CMK (cell line): ENCODE data around the gene TEX12.
"Not testable (repeated sequence)": the region's sequence is repeated elsewhere in the genome, so short reads cannot be mapped to it uniquely, and the experiment has no call there.

Source experiments
- DNase-seq: peaks from one replicate; pipeline ENCODE4 v3.0.0-alpha.2; 2010; ENCODE audit warnings: low read depth

TEX12 gene

GRCh38 chr11:112165049-112165448, 2.1 kb upstream of the TEX12 start:
- DNase-seq = no peak

- no peak for DNase-seq
Observed at GRCh38 chr11:112166562-112166961, 610 bp upstream of the TEX12 start.

GRCh38 chr11:112172362-112172994, 5.3 kb downstream of the TEX12 start:
- no peak for DNase-seq

GRCh38 chr11:112173152-112173551, 6.0 kb downstream of the TEX12 start:
- DNase-seq = no peak

- no peak for DNase-seq
Observed at GRCh38 chr11:112174789-112175598, 7.8 kb downstream of the TEX12 start, which contains the start of gene BCO2. TSS of gene BCO2 (plus strand) at chr11:112175512. CDS start at chr11:112175602, 90 bp downstream.

GRCh38 chr11:112175599-112175952, 8.4 kb downstream of the TEX12 start:
- DNase-seq = no peak

DNA sequence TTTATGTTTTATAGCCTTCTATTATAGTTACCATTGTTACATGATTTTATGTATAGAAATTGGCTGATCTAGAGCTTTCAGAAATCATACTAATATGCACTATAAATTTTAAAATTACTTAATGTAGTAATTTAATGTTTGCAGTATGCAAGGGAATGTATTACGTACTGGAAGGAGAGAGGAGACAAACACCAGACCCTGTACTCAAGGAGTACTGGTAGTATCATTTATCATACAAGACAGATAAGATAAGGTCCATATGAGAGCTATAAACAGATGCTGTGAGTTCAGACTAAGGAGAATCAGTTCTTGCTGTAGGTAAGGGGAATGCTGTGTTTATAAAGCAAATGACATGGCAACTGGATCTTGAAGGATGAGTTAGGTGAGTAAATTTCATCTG, 8.9 kb downstream of the TEX12 start:
- no peak for DNase-seq

DNA sequence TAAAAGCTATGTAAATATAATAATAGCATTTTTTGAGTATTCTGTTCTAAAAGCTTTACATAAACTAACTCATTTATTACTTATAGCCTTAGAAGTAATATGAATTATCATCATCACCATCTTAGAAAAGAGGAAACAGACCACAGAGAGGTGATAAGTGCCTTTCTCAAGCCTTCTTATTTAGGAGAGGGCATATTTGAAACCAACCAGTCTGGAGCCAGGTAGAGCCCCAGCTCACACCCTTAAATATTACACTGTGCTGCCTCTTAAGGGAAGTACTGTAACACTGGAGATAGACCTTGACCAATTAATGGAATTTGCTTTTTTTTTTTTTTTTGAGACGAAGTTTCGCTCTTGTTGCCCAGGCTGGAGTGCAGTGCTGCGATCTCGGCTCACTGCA, 10.4 kb downstream of the TEX12 start:
- DNase-seq = no peak

DNA sequence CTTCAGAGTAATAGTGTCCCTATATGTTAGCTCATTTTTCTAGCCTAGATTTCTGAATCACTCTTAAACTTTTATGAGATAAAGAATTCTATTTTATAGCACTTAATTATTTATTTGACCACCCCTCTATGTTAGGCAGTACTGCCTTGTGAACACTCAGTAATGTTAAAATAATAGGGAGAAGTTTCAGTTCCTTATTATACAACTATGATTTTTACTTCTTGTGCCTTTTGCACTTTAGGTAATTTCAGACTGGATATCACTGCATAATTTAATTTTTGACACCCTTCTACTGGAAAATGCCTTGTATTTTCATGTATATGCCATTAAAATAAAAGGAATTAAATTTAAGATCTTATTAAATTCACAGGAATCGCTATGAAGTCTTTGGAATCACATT, 11.3 kb downstream of the TEX12 start:
- no peak for DNase-seq

DNA sequence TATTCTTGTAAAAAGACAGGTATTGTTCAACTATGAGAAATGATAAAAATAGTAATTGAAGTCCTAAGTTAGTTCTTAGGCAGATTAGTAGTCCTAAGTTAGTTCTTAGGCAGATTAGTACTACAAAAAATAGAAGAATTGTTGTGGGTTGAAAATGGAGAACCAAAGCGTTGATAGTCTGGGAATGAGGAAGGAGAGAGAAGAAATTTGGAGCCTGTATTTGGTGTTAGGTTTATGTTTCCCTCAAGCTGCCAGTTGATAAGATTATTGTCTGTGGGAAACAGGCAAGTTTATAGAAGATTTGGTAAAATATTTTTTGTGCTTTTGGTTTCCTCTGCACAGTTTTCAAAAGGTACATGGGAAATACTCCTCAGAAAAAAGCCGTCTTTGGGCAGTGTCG, 11.8 kb downstream of the TEX12 start:
- no peak for DNase-seq

GRCh38 chr11:112179601-112180000, 12.4 kb downstream of the TEX12 start:
- DNase-seq = no peak

GRCh38 chr11:112182867-112183266, 15.7 kb downstream of the TEX12 start:
- DNase-seq = no peak

DNA sequence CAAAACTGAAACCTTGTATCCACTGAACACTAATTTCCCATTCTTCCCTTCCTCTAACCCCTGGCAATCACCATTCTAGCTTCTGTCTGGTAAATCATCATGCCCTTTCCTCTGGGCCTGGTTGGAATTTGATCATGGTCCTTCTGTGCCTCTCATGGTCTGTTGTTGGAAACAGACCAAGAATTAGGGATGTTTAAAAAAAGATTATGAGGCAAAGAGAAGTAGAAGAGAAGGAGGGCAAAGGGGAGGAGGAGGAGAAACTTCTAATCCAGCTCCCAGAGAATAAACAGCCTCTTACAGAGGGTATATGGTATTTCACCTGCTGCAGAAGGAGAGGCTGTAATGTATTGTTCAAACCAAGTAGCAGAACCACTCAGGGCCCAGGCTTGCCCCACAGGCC, 18.7 kb downstream of the TEX12 start:
- no peak for DNase-seq

DNA sequence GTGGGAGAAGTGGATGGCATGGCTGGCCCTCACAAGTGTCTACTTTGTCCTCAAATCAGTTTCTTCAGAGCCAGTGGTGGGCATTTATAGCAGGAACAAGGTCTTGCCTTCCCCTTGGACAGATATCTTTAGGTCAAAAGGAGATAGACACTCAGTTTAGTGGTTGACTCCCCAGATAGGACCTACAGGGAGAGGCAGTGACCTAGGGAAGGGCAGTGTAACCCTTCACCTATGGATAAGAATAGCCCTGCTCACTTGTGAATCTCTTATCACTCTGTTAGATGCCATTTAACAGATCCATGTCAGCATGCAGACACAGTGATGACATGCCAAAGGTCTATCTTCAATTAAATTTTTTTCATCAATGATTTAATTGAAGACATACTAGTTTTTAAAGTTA, 19.1 kb downstream of the TEX12 start:
- DNase-seq = no peak

GRCh38 chr11:112195113-112195512, 27.9 kb downstream of the TEX12 start:
- DNase-seq = not testable (repeated sequence)

GRCh38 chr11:112195951-112196351, 28.8 kb downstream of the TEX12 start:
- no peak for DNase-seq

- DNase-seq = no peak
Observed at GRCh38 chr11:112196519-112197087, 29.4 kb downstream of the TEX12 start.

GRCh38 chr11:112199101-112199500, 31.9 kb downstream of the TEX12 start:
- DNase-seq = not testable (repeated sequence)

DNA sequence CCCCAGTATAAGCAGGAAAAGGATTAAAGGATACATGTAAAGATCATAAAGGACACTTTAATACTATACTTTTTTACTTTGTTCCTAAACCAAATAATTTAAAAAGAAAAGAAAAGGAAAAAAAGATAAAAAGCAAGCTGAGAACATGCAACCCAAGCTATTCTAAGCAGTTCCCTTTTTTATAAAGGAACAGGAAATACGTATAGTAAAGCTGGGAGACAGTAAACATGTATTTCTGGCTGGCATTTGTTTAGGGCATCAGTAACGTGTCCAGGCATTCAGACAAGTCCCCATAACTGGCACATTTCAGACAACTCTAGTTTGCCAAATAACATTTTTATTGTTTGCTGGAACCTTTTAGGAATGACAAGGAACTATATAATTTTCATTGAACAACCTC, 33.1 kb downstream of the TEX12 start:
- DNase-seq = no peak

- DNase-seq = no peak
Observed at GRCh38 chr11:112206071-112206470, 38.9 kb downstream of the TEX12 start.

DNA sequence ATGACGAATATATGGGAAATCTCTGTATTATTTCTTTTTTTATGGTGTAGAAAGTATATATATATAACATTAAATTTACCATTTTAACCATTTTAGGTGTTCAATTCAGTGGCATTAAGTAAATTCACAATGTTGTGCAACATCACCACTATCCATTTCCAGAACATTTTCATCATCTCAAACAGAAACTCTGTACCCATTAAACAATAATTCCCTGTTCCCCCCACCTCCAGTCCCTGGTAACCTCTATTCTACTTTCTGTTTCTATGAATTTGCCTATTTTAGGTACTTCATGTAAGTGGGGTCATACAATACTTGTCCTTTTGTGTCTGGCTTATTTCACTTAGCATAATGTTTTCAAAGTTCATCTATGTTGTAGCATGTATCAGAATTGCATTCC, 43.7 kb downstream of the TEX12 start:
- DNase-seq = no peak

DNA sequence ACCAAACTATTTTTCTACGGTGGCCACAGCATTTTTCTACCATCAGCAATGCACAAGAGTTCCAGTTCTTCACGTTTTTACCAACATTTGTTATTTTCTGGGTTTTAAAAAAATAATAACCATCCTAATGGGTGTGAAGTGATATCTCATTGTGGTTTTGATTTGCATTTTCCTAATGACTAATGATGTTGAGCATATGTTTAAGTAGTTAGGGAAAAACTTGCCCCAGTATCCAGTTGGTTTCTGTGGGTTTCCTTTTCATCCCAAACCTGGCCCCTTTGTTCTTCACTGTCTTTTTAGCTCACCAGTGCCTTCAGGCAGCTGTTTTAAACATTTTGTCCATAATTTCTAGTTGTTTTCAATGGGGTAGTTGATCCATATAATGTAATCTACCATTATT, 44.4 kb downstream of the TEX12 start:
- no peak for DNase-seq

DNA sequence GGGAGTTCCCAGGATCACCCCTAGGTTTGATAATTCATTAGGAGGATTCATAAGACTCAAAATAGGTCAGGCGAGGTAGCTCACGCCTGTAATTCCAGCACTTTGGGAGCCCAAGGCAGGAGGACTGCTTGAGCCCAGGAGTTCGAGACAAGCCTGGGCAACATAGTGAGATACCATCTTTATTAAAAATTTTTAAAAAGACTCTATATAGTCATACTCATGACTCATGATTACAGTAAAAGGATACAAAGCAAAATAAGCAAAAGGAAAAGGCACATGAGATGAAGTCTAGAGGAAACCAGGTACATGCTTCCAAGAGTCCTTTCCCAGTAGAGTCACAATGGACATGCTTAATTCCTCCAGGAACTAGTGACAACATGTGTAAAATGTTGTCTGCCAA, 45.1 kb downstream of the TEX12 start:
- no peak for DNase-seq
